ENCODE results near the gene MYOD1. TPM values are rescaled to one million over a fixed set of nuclear protein-coding genes. Genes with fewer than 3 reads are reported as not detected.

MYOD1 gene
- total RNA-seq, 1 experiment from 2014 or later = not detected

GRCh38 chr11:17703951-17704350 is 15.4 kb upstream of the MYOD1 start:
- Histone ChIP-seq H3K36me3 (ENCODE audit: low read depth, low read length) (no peaks in the 10 kb centered on the region), H3K9ac (ENCODE audit: low read length) (no peak overlapping the region), H2AFZ (ENCODE audit: low read length) (no peak overlapping the region), H3K9me3 (ENCODE audit: low read length) (no peaks in the 10 kb centered on the region), H3K9me2 (replicated peaks; ENCODE audit: low read length) (no peaks in the 10 kb centered on the region), H3K27ac (ENCODE audit: low read length) (no peak overlapping the region), H3K4me3 (ENCODE audit: low read length) (no peak overlapping the region), H3K27me3 (ENCODE audit: low read length) (no peaks in the 10 kb centered on the region), H4K20me1 (ENCODE audit: low read length) (no peaks in the 10 kb centered on the region), H3F3A (ENCODE audit: low read length, unreplicated experiment) (no peaks in the 10 kb centered on the region), H3K79me2 (ENCODE audit: low read length) (no peaks in the 10 kb centered on the region), H3K4me2 (ENCODE audit: low read length) (no peak overlapping the region), H3K4me1 (ENCODE audit: insufficient read depth, low read length) (no peaks in the 10 kb centered on the region)
- BruUV-seq (replicated peaks) = no TSS peak
- peak; percentile 29 for DNase-seq
- peak; percentile 29; the same call in 1 of the 2 replicates for ATAC-seq
- intact Hi-C loops (cut with micrococcal nuclease) = no loop called here
- ChIA-PET CTCF (no interaction called here), POLR2A (ENCODE audit: unreplicated experiment) (no interaction called here)
- TF ChIP-seq EZH2 (IDR thresholded peaks at IDR 0.05; ENCODE audit: low read length, unreplicated experiment) (no peak), EZH2phosphoT487 (IDR thresholded peaks at IDR 0.05; ENCODE audit: borderline replicate concordance, low read length) (no peak)
- TF ChIP-seq, protein P1, sequence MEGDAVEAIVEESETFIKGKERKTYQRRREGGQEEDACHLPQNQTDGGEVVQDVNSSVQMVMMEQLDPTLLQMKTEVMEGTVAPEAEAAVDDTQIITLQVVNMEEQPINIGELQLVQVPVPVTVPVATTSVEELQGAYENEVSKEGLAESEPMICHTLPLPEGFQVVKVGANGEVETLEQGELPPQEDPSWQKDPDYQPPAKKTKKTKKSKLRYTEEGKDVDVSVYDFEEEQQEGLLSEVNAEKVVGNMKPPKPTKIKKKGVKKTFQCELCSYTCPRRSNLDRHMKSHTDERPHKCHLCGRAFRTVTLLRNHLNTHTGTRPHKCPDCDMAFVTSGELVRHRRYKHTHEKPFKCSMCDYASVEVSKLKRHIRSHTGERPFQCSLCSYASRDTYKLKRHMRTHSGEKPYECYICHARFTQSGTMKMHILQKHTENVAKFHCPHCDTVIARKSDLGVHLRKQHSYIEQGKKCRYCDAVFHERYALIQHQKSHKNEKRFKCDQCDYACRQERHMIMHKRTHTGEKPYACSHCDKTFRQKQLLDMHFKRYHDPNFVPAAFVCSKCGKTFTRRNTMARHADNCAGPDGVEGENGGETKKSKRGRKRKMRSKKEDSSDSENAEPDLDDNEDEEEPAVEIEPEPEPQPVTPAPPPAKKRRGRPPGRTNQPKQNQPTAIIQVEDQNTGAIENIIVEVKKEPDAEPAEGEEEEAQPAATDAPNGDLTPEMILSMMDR (conservative IDR thresholded peaks at IDR 0.05; ENCODE audit: low read depth, low read length) = no peak

DNA sequence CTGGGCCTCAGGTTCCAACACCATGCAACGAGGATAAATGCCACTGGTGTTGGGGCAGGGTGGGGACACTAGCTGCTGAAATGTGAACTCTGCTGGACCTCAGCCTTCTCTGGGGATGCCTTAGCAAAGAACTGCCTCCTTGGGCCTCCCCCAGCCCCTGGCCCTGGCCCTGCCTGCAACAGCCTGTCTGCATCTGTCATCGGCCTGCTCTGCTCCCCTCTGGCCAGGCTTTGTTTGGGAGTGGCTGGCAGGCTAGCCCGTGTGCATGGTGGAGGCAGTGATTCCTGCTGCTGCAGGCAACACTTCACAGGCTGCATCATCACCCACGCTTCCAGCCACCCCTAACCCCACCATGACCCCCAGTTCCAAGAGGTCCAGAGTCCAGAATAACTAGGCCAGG is 11.5 kb upstream of the MYOD1 start:
- H3K27ac ChIP-seq (ENCODE audit: low read length) = no peak overlapping the region
- no peaks in the 10 kb centered on the region for H4K20me1 ChIP-seq (ENCODE audit: low read length)
- H3K4me2 ChIP-seq (ENCODE audit: low read length) = no peak overlapping the region
- H3K79me2 ChIP-seq (ENCODE audit: low read length) = no peaks in the 10 kb centered on the region
- no peak for TF ChIP-seq EZH2 (IDR thresholded peaks at IDR 0.05; ENCODE audit: low read length, unreplicated experiment)
- TF ChIP-seq, protein P1 (conservative IDR thresholded peaks at IDR 0.05; ENCODE audit: low read depth, low read length) = no peak
- no peak for TF ChIP-seq EZH2phosphoT487 (IDR thresholded peaks at IDR 0.05; ENCODE audit: borderline replicate concordance, low read length)
- no peak overlapping the region for H3K4me3 ChIP-seq (ENCODE audit: low read length)
- no peak overlapping the region for H3K9ac ChIP-seq (ENCODE audit: low read length)
- no peaks in the 10 kb centered on the region for H3F3A ChIP-seq (ENCODE audit: low read length, unreplicated experiment)
- BruUV-seq (replicated peaks) = no TSS peak
- DNase-seq (no peak), ATAC-seq (no peak)
- H3K27me3 ChIP-seq (ENCODE audit: low read length) = peaks cover 23% of the 10 kb centered on the region
- ChIA-PET POLR2A (ENCODE audit: unreplicated experiment) (no interaction called here), CTCF (no interaction called here)
- intact Hi-C loops (cut with micrococcal nuclease) = no loop called here
- no peaks in the 10 kb centered on the region for H3K9me2 ChIP-seq (replicated peaks; ENCODE audit: low read length)
- no peaks in the 10 kb centered on the region for H3K36me3 ChIP-seq (ENCODE audit: low read depth, low read length)
- no peaks in the 10 kb centered on the region for H3K9me3 ChIP-seq (ENCODE audit: low read length)
- H3K4me1 ChIP-seq (ENCODE audit: insufficient read depth, low read length) = no peaks in the 10 kb centered on the region
- no peak overlapping the region for H2AFZ ChIP-seq (ENCODE audit: low read length)

GRCh38 chr11:17711836-17712235 is 7.5 kb upstream of the MYOD1 start:
- intact Hi-C loops (cut with micrococcal nuclease) = no loop called here

More at GRCh38 chr11:17711836-17712235, 7.5 kb upstream of the MYOD1 start:
- H3K27ac ChIP-seq (ENCODE audit: low read length) = no peak overlapping the region
- H3K36me3 ChIP-seq (ENCODE audit: low read depth, low read length) = no peaks in the 10 kb centered on the region
- H2AFZ ChIP-seq (ENCODE audit: low read length) = no peak overlapping the region
- no peaks in the 10 kb centered on the region for H3F3A ChIP-seq (ENCODE audit: low read length, unreplicated experiment)
- no peaks in the 10 kb centered on the region for H3K9me2 ChIP-seq (replicated peaks; ENCODE audit: low read length)
- H3K4me2 ChIP-seq (ENCODE audit: low read length) = no peak overlapping the region
- no peak for DNase-seq
- ChIA-PET CTCF (no interaction called here), POLR2A (ENCODE audit: unreplicated experiment) (no interaction called here)
- ATAC-seq = no peak
- H3K9ac ChIP-seq (ENCODE audit: low read length) = no peak overlapping the region
- H3K27me3 ChIP-seq (ENCODE audit: low read length) = peaks cover 27% of the 10 kb centered on the region
- no peaks in the 10 kb centered on the region for H4K20me1 ChIP-seq (ENCODE audit: low read length)
- H3K9me3 ChIP-seq (ENCODE audit: low read length) = no peaks in the 10 kb centered on the region
- no peaks in the 10 kb centered on the region for H3K4me1 ChIP-seq (ENCODE audit: insufficient read depth, low read length)
- TF ChIP-seq, protein P1 (conservative IDR thresholded peaks at IDR 0.05; ENCODE audit: low read depth, low read length) = no peak
- TF ChIP-seq EZH2 (IDR thresholded peaks at IDR 0.05; ENCODE audit: low read length, unreplicated experiment) = no peak
- TF ChIP-seq EZH2phosphoT487 (IDR thresholded peaks at IDR 0.05; ENCODE audit: borderline replicate concordance, low read length) = no peak
- H3K79me2 ChIP-seq (ENCODE audit: low read length) = no peaks in the 10 kb centered on the region
- BruUV-seq (replicated peaks) = no TSS peak
- no peak overlapping the region for H3K4me3 ChIP-seq (ENCODE audit: low read length)

All from PC-3 (cell line).